Mucosa of descending colon (tissue), 3 donors: ENCODE measurements around the gene CCDC188. TPM values are rescaled to one million over a fixed set of nuclear protein-coding genes. Genes with fewer than 3 reads are reported as not detected.

Experiments used
- ATAC-seq: fragments of 200-7000 bp; cut with Tn5 transposase; one replicate; pipeline ENCODE4 v1.9.1; 2020; ENCODE audit warnings: mild to moderate bottlenecking, moderate library complexity
- DNase-seq, 3 donors: peaks; one replicate each; pipeline ENCODE4 v3.0.0-alpha.2; 2020
- H3K36me3 ChIP-seq: fragments of 200-600 bp; one replicate; pipeline ENCODE4 v1.8.0; 2021; ENCODE audit warnings: low read depth, mild to moderate bottlenecking
- H3K4me1 ChIP-seq: fragments of 200-600 bp; one replicate; pipeline ENCODE4 v1.8.0; 2021; ENCODE audit warnings: low read depth, mild to moderate bottlenecking
- H3K4me3 ChIP-seq: fragments of 200-600 bp; one replicate; pipeline ENCODE4 v1.8.0; 2021; ENCODE audit warnings: mild to moderate bottlenecking
- H3K9me3 ChIP-seq: fragments of 200-600 bp; one replicate; pipeline ENCODE4 v1.8.0; 2021; ENCODE audit warnings: mild to moderate bottlenecking
- CTCF ChIP-seq: fragments of 200-600 bp; IDR thresholded peaks from one replicate; pipeline ENCODE4 v1.8.0; 2022; ENCODE audit warnings: antibody characterized with exemption, mild to moderate bottlenecking
- intact Hi-C, 2 donors: fragments of 100-400 bp; cut with DNase I in 1 of 2; cut with micrococcal nuclease in 1 of 2; formaldehyde crosslinking; loops; one replicate each; pipeline versions ENCODE4 v1.11.0 to v1.11.1; 2022; cut with DNase I, micrococcal nuclease
- total RNA-seq, 3 donors: library from RNA; stranded (reverse); fragmentation: NEBNext Ultra II Directional in 2 of 3; extraction: Animal tissue kit (Norgen Biotek cat#: 25700) in 2 of 3; gene quantifications; one replicate each; pipeline versions ENCODE4 v1.2.1 to v1.2.4, GENCODE V29; 2021 to 2023
- donor health status: DM: no; HTN: no; CAD: no; lungs with moderate emphysema.
- donor health status: DM: no; HTN: no; CAD: no.
- donor health status: DM: no; HTN: yes; CAD: no.

CCDC188 gene
- total RNA-seq, 3 donors from 2014 or later, result 0.41 to 0.98 (median 0.65) TPM

- Histone ChIP-seq H3K9me3 (no peaks in the 10 kb centered on the region), H3K4me3 (no peak overlapping the region), H3K4me1 (peaks cover 9% of the 10 kb centered on the region), H3K36me3 (peaks cover 8% of the 10 kb centered on the region)
- TF ChIP-seq CTCF, result no peak
- ATAC-seq (peak; percentile 19), DNase-seq (peak in 2 of 3 donors; percentile 25 to 41)
- intact Hi-C loops, result no loop called here
Measured at GRCh38 chr22:20111045-20111688, 39.7 kb downstream of the CCDC188 start.

GRCh38 chr22:20110359-20110985 lies 40.4 kb downstream of the CCDC188 start:
- peak in 1 of 3 donors; percentile 9 for DNase-seq
- no peak for TF ChIP-seq CTCF
- H3K9me3 ChIP-seq, result no peaks in the 10 kb centered on the region
- no peak for ATAC-seq
- no peak overlapping the region for H3K4me3 ChIP-seq
- H3K36me3 ChIP-seq, result peaks cover 8% of the 10 kb centered on the region
- H3K4me1 ChIP-seq, result peaks cover 2% of the 10 kb centered on the region
- intact Hi-C loops, result no loop called here

- H3K36me3 ChIP-seq, result peaks cover 8% of the 10 kb centered on the region
- peak in 2 of 3 donors; percentile 31 to 48 for DNase-seq
- no peak for TF ChIP-seq CTCF
Measured at GRCh38 chr22:20109411-20110358, 41.2 kb downstream of the CCDC188 start.

GRCh38 chr22:20108757-20109230 lies 42.1 kb downstream of the CCDC188 start:
- intact Hi-C loops, result no loop called here
- Histone ChIP-seq H3K4me1 (no peaks in the 10 kb centered on the region), H3K4me3 (no peak overlapping the region), H3K36me3 (peaks cover 8% of the 10 kb centered on the region), H3K9me3 (no peaks in the 10 kb centered on the region)
- DNase-seq, result peak in 1 of 3 donors; percentile 15
- TF ChIP-seq CTCF, result no peak
- ATAC-seq, result no peak

More at GRCh38 chr22:20109411-20110358, 41.2 kb downstream of the CCDC188 start:
- no peak overlapping the region for H3K4me3 ChIP-seq
- peak; percentile 4 for ATAC-seq
- no peaks in the 10 kb centered on the region for H3K4me1 ChIP-seq
- H3K9me3 ChIP-seq, result no peaks in the 10 kb centered on the region
- intact Hi-C loops, result no loop called here

GRCh38 chr22:20107951-20108756 lies 42.7 kb downstream of the CCDC188 start:
- TF ChIP-seq CTCF, result no peak
- intact Hi-C loops, result no loop called here
- DNase-seq (peak in 2 of 3 donors; percentile 20 to 43), ATAC-seq (no peak)
- Histone ChIP-seq H3K36me3 (peaks cover 8% of the 10 kb centered on the region), H3K4me3 (no peak overlapping the region), H3K4me1 (no peaks in the 10 kb centered on the region), H3K9me3 (no peaks in the 10 kb centered on the region)
